VCaP (cell line): ENCODE data around the gene CAPS.
"Not testable (repeated sequence)": the region's sequence is repeated elsewhere in the genome, so short reads cannot be mapped to it uniquely, and the experiment has no call there.

Experiments
- H3K27ac ChIP-seq: fragments of 450-650 bp; 2 replicates; pipeline ENCODE4 v1.5.1; 2017
- CTCF ChIP-seq: fragments of 450-650 bp; conservative IDR thresholded peaks from 2 replicates; pipeline ENCODE4 v1.5.1; 2017; ENCODE audit warnings: mild to moderate bottlenecking, moderate library complexity

The CAPS gene

GRCh38 chr19:5877427-5877826, 36.6 kb upstream of the CAPS start:
- TF ChIP-seq CTCF, result no peak
- no peak overlapping the region for H3K27ac ChIP-seq

GRCh38 chr19:5877882-5878281, 36.2 kb upstream of the CAPS start:
- no peak overlapping the region for H3K27ac ChIP-seq
- TF ChIP-seq CTCF, result no peak

- no peak for TF ChIP-seq CTCF
- no peak overlapping the region for H3K27ac ChIP-seq
Measured at GRCh38 chr19:5880196-5880595, 33.9 kb upstream of the CAPS start.

GRCh38 chr19:5880604-5881078, 33.4 kb upstream of the CAPS start:
- no peak overlapping the region for H3K27ac ChIP-seq
- no peak for TF ChIP-seq CTCF

GRCh38 chr19:5881543-5882299, 32.3 kb upstream of the CAPS start:
- no peak overlapping the region for H3K27ac ChIP-seq
- no peak for TF ChIP-seq CTCF

- no peak for TF ChIP-seq CTCF
- no peak overlapping the region for H3K27ac ChIP-seq
Measured at GRCh38 chr19:5882421-5882968, 31.6 kb upstream of the CAPS start.

GRCh38 chr19:5883157-5883873, 30.7 kb upstream of the CAPS start:
- not testable (repeated sequence) for H3K27ac ChIP-seq

GRCh38 chr19:5884065-5884811, 29.8 kb upstream of the CAPS start:
- not testable (repeated sequence) for H3K27ac ChIP-seq
